ENCODE data around the gene ELP1. TPM values are rescaled to one million over a fixed set of nuclear protein-coding genes. Genes with fewer than 3 reads are reported as not detected.

Gene ELP1
- polyA plus RNA-seq, 1 donor (not counting 4 experiments of a cell fraction or from before 2014, with no cell fraction given): 49.6 TPM

- dilution Hi-C loops (cut with MboI; ENCODE audit: extremely low pct_ligation_motif_present, low sequenced_read_pairs): no loop called here
- H3K9me1 ChIP-seq (ENCODE audit: control insufficient read depth, extremely low read depth, insufficient read depth, low read length): no peaks in the 10 kb centered on the region
- peaks cover 18% of the 10 kb centered on the region for H3K4me1 ChIP-seq (ENCODE audit: control insufficient read depth, extremely low read depth, insufficient read depth, low read length)
- H3K9ac ChIP-seq (ENCODE audit: control insufficient read depth, extremely low read depth, insufficient read depth, low read length): no peak overlapping the region
- H3K4me3 ChIP-seq (ENCODE audit: control insufficient read depth in 2 of 3, extremely low read depth in 1 of 3, insufficient read depth in 2 of 3, low read depth in 1 of 3, low read length in 3 of 3): no peak overlapping the region
- DNase-seq (ENCODE audit: low read depth, low spot score): no peak
- H3K27ac ChIP-seq (ENCODE audit: control insufficient read depth, insufficient read depth, low read length): no peak overlapping the region
- H4K20me1 ChIP-seq (ENCODE audit: control insufficient read depth, extremely low read depth, insufficient read depth, low read length): no peaks in the 10 kb centered on the region
- no peaks in the 10 kb centered on the region for H3K9me3 ChIP-seq (ENCODE audit: control insufficient read depth, low read depth, low read length)
- no peak for FAIRE-seq
- H3K27me3 ChIP-seq (ENCODE audit: control insufficient read depth, extremely low read depth, insufficient read depth, low read length): no peaks in the 10 kb centered on the region
- no peak overlapping the region for H2AFZ ChIP-seq (ENCODE audit: control insufficient read depth, low read length)
- H3K36me3 ChIP-seq (ENCODE audit: control insufficient read depth in 2 of 2, extremely low read depth in 1 of 2, insufficient read depth in 2 of 2, low read length in 2 of 2): no peaks in the 10 kb centered on the region
- H3K4me2 ChIP-seq (ENCODE audit: control insufficient read depth, extremely low read depth, insufficient read depth, low read depth, low read length): no peak overlapping the region
- no peaks in the 10 kb centered on the region for H3K79me2 ChIP-seq (ENCODE audit: control insufficient read depth, insufficient read depth, low read length)
- TF ChIP-seq CTCF (optimal IDR thresholded peaks at IDR 0.05 in 1 of 3, IDR thresholded peaks at IDR 0.05 in 1 of 3, conservative IDR thresholded peaks at IDR 0.05 in 1 of 3; ENCODE audit: extremely low read depth in 1 of 3, insufficient read depth in 2 of 3, low read length in 3 of 3) (no peak), EZH2 (IDR thresholded peaks at IDR 0.05; ENCODE audit: low read length) (no peak)
Observed at GRCh38 chr9:108855529-108855886, 78.4 kb downstream of the ELP1 start.

GRCh38 chr9:108854641-108855528 is 79.0 kb downstream of the ELP1 start:
- H3K4me2 ChIP-seq (ENCODE audit: control insufficient read depth, extremely low read depth, insufficient read depth, low read depth, low read length): no peak overlapping the region
- H3K36me3 ChIP-seq (ENCODE audit: control insufficient read depth in 2 of 2, extremely low read depth in 1 of 2, insufficient read depth in 2 of 2, low read length in 2 of 2): no peaks in the 10 kb centered on the region
- peaks cover 12% of the 10 kb centered on the region for H3K4me1 ChIP-seq (ENCODE audit: control insufficient read depth, extremely low read depth, insufficient read depth, low read length)
- no peak overlapping the region for H3K4me3 ChIP-seq (ENCODE audit: control insufficient read depth in 2 of 3, extremely low read depth in 1 of 3, insufficient read depth in 2 of 3, low read depth in 1 of 3, low read length in 3 of 3)
- FAIRE-seq: no peak
- no peak overlapping the region for H3K27ac ChIP-seq (ENCODE audit: control insufficient read depth, insufficient read depth, low read length)
- TF ChIP-seq EZH2 (IDR thresholded peaks at IDR 0.05; ENCODE audit: low read length) (no peak), CTCF (optimal IDR thresholded peaks at IDR 0.05 in 1 of 3, IDR thresholded peaks at IDR 0.05 in 1 of 3, conservative IDR thresholded peaks at IDR 0.05 in 1 of 3; ENCODE audit: extremely low read depth in 1 of 3, insufficient read depth in 2 of 3, low read length in 3 of 3) (no peak)
- no peaks in the 10 kb centered on the region for H4K20me1 ChIP-seq (ENCODE audit: control insufficient read depth, extremely low read depth, insufficient read depth, low read length)
- no peaks in the 10 kb centered on the region for H3K79me2 ChIP-seq (ENCODE audit: control insufficient read depth, insufficient read depth, low read length)
- DNase-seq (ENCODE audit: low read depth, low spot score): no peak
- dilution Hi-C loops (cut with MboI; ENCODE audit: extremely low pct_ligation_motif_present, low sequenced_read_pairs): no loop called here
- no peaks in the 10 kb centered on the region for H3K9me3 ChIP-seq (ENCODE audit: control insufficient read depth, low read depth, low read length)
- H3K9ac ChIP-seq (ENCODE audit: control insufficient read depth, extremely low read depth, insufficient read depth, low read length): no peak overlapping the region
- no peaks in the 10 kb centered on the region for H3K27me3 ChIP-seq (ENCODE audit: control insufficient read depth, extremely low read depth, insufficient read depth, low read length)
- H3K9me1 ChIP-seq (ENCODE audit: control insufficient read depth, extremely low read depth, insufficient read depth, low read length): no peaks in the 10 kb centered on the region
- H2AFZ ChIP-seq (ENCODE audit: control insufficient read depth, low read length): no peak overlapping the region
